MM.1S (cell line): ENCODE measurements around the gene CIB4.
A peak's percentile ranks its signal among the peaks of the same experiment; 100 is the strongest.

Experiments used
- DNase-seq: peaks from one replicate; pipeline ENCODE4 v3.0.0-alpha.2; 2015
- H2AFZ ChIP-seq: fragments of 300-600 bp; sonication (generic); 2 replicates; pipeline ENCODE4 v1.6.0; 2016; ENCODE audit warnings: antibody characterized with exemption, low read length
- H3F3A ChIP-seq: fragments of 300-600 bp; sonication (generic); 2 replicates; pipeline ENCODE4 v1.6.1; 2016; ENCODE audit warnings: mild to moderate bottlenecking, antibody characterized with exemption, low read length, moderate library complexity, mixed read lengths; ENCODE audit not compliant: insufficient read depth
- H3K27ac ChIP-seq: fragments of 300-600 bp; sonication (generic); 2 replicates; pipeline ENCODE4 v1.5.1; 2016; ENCODE audit warnings: mild to moderate bottlenecking, low read length
- H3K27me3 ChIP-seq: fragments of 300-600 bp; sonication (generic); replicated peaks from 2 replicates; pipeline ENCODE4 v1.6.0; 2016; ENCODE audit warnings: low read length; ENCODE audit not compliant: insufficient read depth
- H3K36me3 ChIP-seq: fragments of 300-600 bp; sonication (generic); replicated peaks from 2 replicates; pipeline ENCODE4 v1.6.1; 2016; ENCODE audit warnings: mild to moderate bottlenecking, low read length, mixed read lengths; ENCODE audit not compliant: insufficient read depth
- H3K4me1 ChIP-seq: fragments of 300-600 bp; sonication (generic); 2 replicates; pipeline ENCODE4 v1.6.1; 2016; ENCODE audit warnings: low read length, mixed read lengths
- H3K4me2 ChIP-seq: fragments of 300-600 bp; sonication (generic); 2 replicates; pipeline ENCODE4 v1.6.0; 2016; ENCODE audit warnings: low read depth, low read length
- H3K4me3 ChIP-seq: fragments of 300-600 bp; sonication (generic); 2 replicates; pipeline ENCODE4 v1.5.1; 2016; ENCODE audit warnings: low read length, mixed read lengths
- H3K79me2 ChIP-seq: fragments of 300-600 bp; sonication (generic); 2 replicates; pipeline ENCODE4 v1.6.1; 2016; ENCODE audit warnings: mixed run types, low read length, mixed read lengths
- H3K9ac ChIP-seq: fragments of 300-600 bp; sonication (generic); 2 replicates; pipeline ENCODE4 v1.6.1; 2016; ENCODE audit warnings: low read length, mixed read lengths
- H3K9me2 ChIP-seq: fragments of 300-600 bp; sonication (generic); replicated peaks from 2 replicates; pipeline ENCODE4 v1.6.1; 2016; ENCODE audit warnings: mild to moderate bottlenecking, low read length, mixed read lengths; ENCODE audit not compliant: insufficient read depth
- H3K9me3 ChIP-seq: fragments of 300-600 bp; sonication (generic); replicated peaks from 2 replicates; pipeline ENCODE4 v1.6.1; 2016; ENCODE audit warnings: mild to moderate bottlenecking, low read length, mixed read lengths; ENCODE audit not compliant: insufficient read depth
- H4K20me1 ChIP-seq: fragments of 300-600 bp; sonication (generic); 2 replicates; pipeline ENCODE4 v1.6.1; 2016; ENCODE audit warnings: mild to moderate bottlenecking, low read length, moderate library complexity, mixed read lengths; ENCODE audit not compliant: insufficient read depth
- EZH2 ChIP-seq: fragments of 300-600 bp; sonication (generic); optimal IDR thresholded peaks from 2 replicates; pipeline ENCODE3; 2017; ENCODE audit warnings: low read depth, mild to moderate bottlenecking, antibody characterized with exemption, low read length, mixed read lengths
- EZH2phosphoT487 ChIP-seq: fragments of 300-600 bp; sonication (generic); IDR thresholded peaks from 2 replicates; pipeline ENCODE4 v1.6.1; 2018; ENCODE audit warnings: antibody characterized with exemption, low read length
- TF ChIP-seq, protein P1 (sequence below): fragments of 300-600 bp; sonication (generic); IDR thresholded peaks from 2 replicates; pipeline ENCODE4 v1.5.1; 2016; ENCODE audit warnings: antibody characterized with exemption, low read length, mixed read lengths

The CIB4 gene

DNA sequence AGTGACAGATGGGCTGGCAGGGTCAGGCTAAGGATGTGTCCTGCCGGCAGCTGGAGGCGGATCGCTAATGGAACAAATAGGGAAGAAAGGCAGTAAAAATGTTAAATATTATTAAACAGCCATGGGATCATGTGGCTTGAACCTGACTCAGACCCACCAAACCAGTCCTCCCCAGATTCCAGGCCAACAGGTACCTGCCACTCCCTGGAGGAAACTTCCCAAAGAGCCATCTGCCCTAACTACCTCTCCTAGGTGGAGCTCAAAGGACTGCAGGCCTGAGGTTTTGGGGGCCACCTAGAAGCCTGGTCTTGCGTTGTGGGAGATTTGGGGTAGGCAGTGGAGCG lies 34.3 kb downstream of the CIB4 start:
- peaks cover 98% of the 10 kb centered on the region for H3K27me3 ChIP-seq
- no peak for DNase-seq

DNA sequence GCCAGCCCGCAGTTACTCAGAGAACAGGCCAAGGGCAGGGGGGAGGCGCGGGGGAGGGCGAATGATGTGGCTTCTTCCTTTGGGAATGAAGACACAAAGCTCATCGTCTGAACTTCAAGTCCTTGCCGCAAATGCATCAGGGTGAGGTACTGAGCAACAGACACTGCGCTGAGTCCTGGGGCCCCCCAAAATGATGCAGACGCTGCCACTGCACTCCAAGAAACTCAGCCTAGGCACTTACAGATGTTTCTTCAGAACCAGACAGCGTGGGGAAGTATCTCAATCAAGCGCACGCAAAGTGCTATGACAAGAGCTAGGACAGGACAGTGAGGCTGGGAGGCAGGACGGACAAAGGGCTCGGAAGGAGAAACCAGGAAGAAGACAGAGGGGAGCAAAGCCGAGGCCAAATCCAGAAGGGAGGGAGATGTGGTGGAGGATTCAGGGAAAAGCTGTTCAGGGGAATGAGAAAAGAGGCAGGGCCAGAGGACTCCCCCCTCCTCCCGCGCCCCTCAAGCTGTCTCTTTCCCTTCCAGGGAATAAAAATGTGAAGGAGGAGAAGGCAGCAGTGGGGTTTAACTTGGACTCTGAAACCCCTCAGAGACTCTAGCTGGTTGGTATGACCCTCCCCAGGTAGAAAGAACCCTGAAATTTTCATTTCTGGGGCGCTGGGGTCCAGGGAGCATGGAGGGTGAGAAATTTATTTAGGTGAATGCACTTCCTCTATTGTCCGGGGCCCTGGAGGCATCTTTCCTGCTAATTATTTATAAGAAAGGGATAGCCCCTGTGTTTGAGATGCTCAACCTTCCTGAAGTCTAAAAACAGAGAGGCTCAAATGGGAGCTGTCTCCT lies 34.9 kb downstream of the CIB4 start:
- Histone ChIP-seq H3K79me2 (no peaks in the 10 kb centered on the region), H3K4me2 (no peak overlapping the region), H3K27me3 (peaks cover 98% of the 10 kb centered on the region), H3K9ac (no peak overlapping the region), H3K9me2 (no peaks in the 10 kb centered on the region), H2AFZ (no peak overlapping the region), H3K27ac (no peak overlapping the region), H3K36me3 (no peaks in the 10 kb centered on the region), H4K20me1 (no peaks in the 10 kb centered on the region), H3K4me3 (no peak overlapping the region), H3K4me1 (no peaks in the 10 kb centered on the region), H3K9me3 (no peaks in the 10 kb centered on the region), H3F3A (no peaks in the 10 kb centered on the region)
- no peak for TF ChIP-seq EZH2
- TF ChIP-seq, protein P1, sequence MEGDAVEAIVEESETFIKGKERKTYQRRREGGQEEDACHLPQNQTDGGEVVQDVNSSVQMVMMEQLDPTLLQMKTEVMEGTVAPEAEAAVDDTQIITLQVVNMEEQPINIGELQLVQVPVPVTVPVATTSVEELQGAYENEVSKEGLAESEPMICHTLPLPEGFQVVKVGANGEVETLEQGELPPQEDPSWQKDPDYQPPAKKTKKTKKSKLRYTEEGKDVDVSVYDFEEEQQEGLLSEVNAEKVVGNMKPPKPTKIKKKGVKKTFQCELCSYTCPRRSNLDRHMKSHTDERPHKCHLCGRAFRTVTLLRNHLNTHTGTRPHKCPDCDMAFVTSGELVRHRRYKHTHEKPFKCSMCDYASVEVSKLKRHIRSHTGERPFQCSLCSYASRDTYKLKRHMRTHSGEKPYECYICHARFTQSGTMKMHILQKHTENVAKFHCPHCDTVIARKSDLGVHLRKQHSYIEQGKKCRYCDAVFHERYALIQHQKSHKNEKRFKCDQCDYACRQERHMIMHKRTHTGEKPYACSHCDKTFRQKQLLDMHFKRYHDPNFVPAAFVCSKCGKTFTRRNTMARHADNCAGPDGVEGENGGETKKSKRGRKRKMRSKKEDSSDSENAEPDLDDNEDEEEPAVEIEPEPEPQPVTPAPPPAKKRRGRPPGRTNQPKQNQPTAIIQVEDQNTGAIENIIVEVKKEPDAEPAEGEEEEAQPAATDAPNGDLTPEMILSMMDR: no peak
- no peak for TF ChIP-seq EZH2phosphoT487
- no peak for DNase-seq

More for the DNA sequence above, 34.3 kb downstream of the CIB4 start:
- Histone ChIP-seq H3K9ac (no peak overlapping the region), H3K36me3 (no peaks in the 10 kb centered on the region), H3K4me1 (no peaks in the 10 kb centered on the region), H2AFZ (no peak overlapping the region), H3F3A (no peaks in the 10 kb centered on the region), H3K9me3 (no peaks in the 10 kb centered on the region), H4K20me1 (no peaks in the 10 kb centered on the region), H3K4me2 (no peak overlapping the region), H3K79me2 (no peaks in the 10 kb centered on the region), H3K9me2 (no peaks in the 10 kb centered on the region), H3K27ac (no peak overlapping the region), H3K4me3 (no peak overlapping the region)
- no peak for TF ChIP-seq EZH2
- TF ChIP-seq EZH2phosphoT487: no peak
- TF ChIP-seq, protein P1: no peak

DNA sequence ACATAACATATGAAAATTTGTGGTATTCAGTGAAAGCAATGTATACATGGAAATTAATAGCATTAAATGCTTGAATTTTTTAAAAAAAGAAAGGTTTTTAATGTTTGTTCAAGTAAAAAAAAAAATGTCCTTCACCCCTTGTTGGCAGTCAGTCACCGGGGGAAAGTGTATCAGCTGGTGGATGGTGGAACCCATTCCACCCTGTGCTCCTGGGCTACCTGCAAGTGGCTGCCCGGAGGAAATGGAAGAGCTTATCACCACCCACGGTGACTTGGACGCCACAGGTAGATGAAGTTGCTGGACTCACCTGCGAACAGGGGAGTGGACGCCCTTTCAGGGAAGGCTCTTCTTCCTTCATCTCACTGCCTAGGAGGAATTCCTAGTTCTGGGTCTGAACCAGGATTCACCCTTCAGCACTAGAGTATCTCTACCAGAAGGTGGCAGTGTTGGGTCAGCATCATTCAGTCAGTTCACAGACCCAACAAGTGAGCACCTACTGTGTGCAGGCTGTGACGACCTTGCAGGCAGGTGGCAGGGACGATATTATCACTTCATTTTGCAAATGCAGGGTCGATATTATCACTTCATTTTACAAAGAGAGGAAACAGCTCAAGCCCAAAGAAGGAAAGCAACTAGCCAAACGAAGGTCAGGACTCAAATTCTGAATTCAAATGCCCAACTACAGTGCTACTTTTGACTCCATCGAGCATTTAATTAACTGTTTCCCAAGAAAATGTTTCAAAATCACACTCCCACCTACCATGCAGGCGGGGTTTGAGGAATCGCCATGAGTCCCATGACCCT lies 35.8 kb downstream of the CIB4 start:
- Histone ChIP-seq H3K27ac (no peak overlapping the region), H3K9ac (no peak overlapping the region), H3K79me2 (no peaks in the 10 kb centered on the region), H3K9me3 (no peaks in the 10 kb centered on the region), H3K27me3 (peaks cover 96% of the 10 kb centered on the region), H3K36me3 (no peaks in the 10 kb centered on the region), H4K20me1 (no peaks in the 10 kb centered on the region), H3K9me2 (no peaks in the 10 kb centered on the region), H3K4me1 (no peaks in the 10 kb centered on the region), H3F3A (no peaks in the 10 kb centered on the region), H3K4me3 (no peak overlapping the region), H2AFZ (no peak overlapping the region), H3K4me2 (no peak overlapping the region)
- TF ChIP-seq EZH2phosphoT487 (no peak), EZH2 (no peak)
- TF ChIP-seq, protein P1: peak; percentile 90
- peak; percentile 27 for DNase-seq
